Suprapubic skin (tissue), 4 donors: Measurements from ENCODE around the gene SLC49A3. TPM values are rescaled to one million over a fixed set of nuclear protein-coding genes. Genes with fewer than 3 reads are reported as not detected.
A peak's percentile ranks its signal among the peaks of the same experiment; 100 is the strongest.

ENCODE experiments used
- DNase-seq, 2 donors: peaks; one replicate each; pipeline ENCODE4 v3.0.0-alpha.2; 2019; ENCODE audit warnings: low spot score in 2 of 2
- H3K27ac ChIP-seq: fragments of 200-600 bp; sonication (generic); one replicate; pipeline ENCODE4 v1.5.1; 2019
- H3K27me3 ChIP-seq: fragments of 200-600 bp; sonication (generic); one replicate; pipeline ENCODE4 v1.5.1; 2019
- H3K36me3 ChIP-seq: fragments of 200-600 bp; sonication (generic); one replicate; pipeline ENCODE4 v1.5.1; 2019
- H3K4me1 ChIP-seq: fragments of 200-600 bp; sonication (generic); one replicate; pipeline ENCODE4 v1.5.1; 2019
- H3K4me3 ChIP-seq: fragments of 200-600 bp; sonication (generic); one replicate; pipeline ENCODE4 v1.5.1; 2019; ENCODE audit warnings: mild to moderate bottlenecking
- H3K9me3 ChIP-seq: fragments of 200-600 bp; sonication (generic); one replicate; pipeline ENCODE4 v1.5.1; 2019
- EP300 ChIP-seq: sonication (generic); formaldehyde crosslinking; IDR thresholded peaks from one replicate; pipeline ENCODE4 v1.6.1; 2017; ENCODE audit warnings: antibody characterized with exemption
- POLR2A ChIP-seq, 2 donors: fragments of 450-650 bp; IDR thresholded peaks; one replicate each; pipeline ENCODE4 v1.6.1; 2017; ENCODE audit warnings: antibody characterized with exemption in 2 of 2, mild to moderate bottlenecking in 2 of 2, moderate library complexity in 2 of 2
- POLR2AphosphoS5 ChIP-seq, 3 donors: sonication (generic); formaldehyde crosslinking; IDR thresholded peaks; one replicate each; pipeline ENCODE4 v1.6.1; 2017; ENCODE audit warnings: antibody characterized with exemption in 3 of 3
- WGBS: methylation state at CpG from one replicate; pipeline ENCODE4 v1.1.5; 2018; 5-methylcytosine and 5-hydroxymethylcytosine counted together
- total RNA-seq, 4 donors: library from RNA; depleted of rRNA; stranded (reverse); fragments of >200 nt; gene quantifications; one replicate each; pipeline ENCODE4 v1.1.0, GENCODE V29; 2016
- TF ChIP-seq, protein P1 (sequence below), 2 donors: fragments of 200-600 bp in 1 of 2; fragments of 450-650 bp in 1 of 2; sonication (generic) in 1 of 2; IDR thresholded peaks; one replicate each; pipeline ENCODE4 v1.5.1; 2016 to 2019; ENCODE audit warnings: antibody characterized with exemption in 2 of 2, mild to moderate bottlenecking in 1 of 2, moderate library complexity in 1 of 2

Gene SLC49A3
- total RNA-seq, 4 donors from 2014 or later = 8.9 to 21.1 (median 17.4) TPM

DNA sequence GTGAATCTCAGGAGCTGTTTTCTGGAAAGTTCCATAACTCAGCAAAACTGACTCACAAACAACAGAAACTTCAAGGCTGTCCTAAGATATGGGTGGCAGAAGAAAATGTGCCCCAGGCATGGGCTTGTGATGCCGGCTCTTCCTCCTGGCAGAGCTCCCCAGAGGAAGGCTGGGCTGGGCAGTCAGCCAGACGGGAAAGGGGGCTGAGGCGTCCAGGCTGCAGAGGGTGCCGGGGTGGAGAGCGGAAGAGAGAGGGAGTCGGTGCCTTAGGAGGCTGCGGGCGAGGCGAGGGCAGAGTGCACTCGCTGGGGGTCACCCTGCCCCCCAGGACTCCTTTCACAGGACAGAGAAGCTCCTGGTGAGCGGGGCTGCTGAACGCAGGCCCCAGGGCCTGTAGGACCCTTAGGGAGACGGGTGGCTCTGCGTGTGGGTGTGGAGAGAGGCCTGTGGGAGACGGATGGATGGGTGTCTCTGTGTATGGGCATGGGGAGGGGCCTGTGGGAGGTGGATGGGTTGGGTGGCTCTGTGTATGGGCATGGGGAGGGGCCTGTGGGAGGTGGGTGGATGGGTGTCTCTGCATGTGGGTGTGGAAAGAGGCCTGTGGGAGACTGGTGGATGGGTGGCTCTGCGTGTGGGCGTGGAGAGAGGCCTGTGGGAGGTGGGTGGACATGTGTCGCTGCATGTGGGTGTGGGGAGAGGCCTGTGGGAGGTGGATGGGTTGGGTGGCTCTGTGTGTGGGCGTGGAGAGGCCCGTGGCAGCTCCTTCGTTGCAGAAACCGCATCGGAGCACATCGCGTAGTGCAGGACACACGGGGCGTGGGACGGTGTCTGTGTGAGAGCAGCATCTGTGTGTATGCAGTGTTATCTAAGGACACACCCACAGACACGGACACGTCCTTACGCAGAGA lies 32.6 kb upstream of the SLC49A3 start:
- H3K9me3 ChIP-seq = no peaks in the 10 kb centered on the region
- no peaks in the 10 kb centered on the region for H3K27me3 ChIP-seq
- H3K4me1 ChIP-seq = peaks cover 35% of the 10 kb centered on the region
- 32% methylated on average over 29 of the region's 31 CpGs for WGBS
- peak overlapping the region; percentile 22 for H3K4me3 ChIP-seq
- H3K36me3 ChIP-seq = peaks cover 14% of the 10 kb centered on the region
- TF ChIP-seq POLR2AphosphoS5 (IDR thresholded peaks at IDR 0.05) (no peak), POLR2A (IDR thresholded peaks at IDR 0.05) (no peak), EP300 (no peak)
- TF ChIP-seq, protein P1, sequence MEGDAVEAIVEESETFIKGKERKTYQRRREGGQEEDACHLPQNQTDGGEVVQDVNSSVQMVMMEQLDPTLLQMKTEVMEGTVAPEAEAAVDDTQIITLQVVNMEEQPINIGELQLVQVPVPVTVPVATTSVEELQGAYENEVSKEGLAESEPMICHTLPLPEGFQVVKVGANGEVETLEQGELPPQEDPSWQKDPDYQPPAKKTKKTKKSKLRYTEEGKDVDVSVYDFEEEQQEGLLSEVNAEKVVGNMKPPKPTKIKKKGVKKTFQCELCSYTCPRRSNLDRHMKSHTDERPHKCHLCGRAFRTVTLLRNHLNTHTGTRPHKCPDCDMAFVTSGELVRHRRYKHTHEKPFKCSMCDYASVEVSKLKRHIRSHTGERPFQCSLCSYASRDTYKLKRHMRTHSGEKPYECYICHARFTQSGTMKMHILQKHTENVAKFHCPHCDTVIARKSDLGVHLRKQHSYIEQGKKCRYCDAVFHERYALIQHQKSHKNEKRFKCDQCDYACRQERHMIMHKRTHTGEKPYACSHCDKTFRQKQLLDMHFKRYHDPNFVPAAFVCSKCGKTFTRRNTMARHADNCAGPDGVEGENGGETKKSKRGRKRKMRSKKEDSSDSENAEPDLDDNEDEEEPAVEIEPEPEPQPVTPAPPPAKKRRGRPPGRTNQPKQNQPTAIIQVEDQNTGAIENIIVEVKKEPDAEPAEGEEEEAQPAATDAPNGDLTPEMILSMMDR (IDR thresholded peaks at IDR 0.05) = no peak
- peak in 1 of 2 donors; percentile 76 for DNase-seq
- peak overlapping the region; percentile 78 for H3K27ac ChIP-seq

DNA sequence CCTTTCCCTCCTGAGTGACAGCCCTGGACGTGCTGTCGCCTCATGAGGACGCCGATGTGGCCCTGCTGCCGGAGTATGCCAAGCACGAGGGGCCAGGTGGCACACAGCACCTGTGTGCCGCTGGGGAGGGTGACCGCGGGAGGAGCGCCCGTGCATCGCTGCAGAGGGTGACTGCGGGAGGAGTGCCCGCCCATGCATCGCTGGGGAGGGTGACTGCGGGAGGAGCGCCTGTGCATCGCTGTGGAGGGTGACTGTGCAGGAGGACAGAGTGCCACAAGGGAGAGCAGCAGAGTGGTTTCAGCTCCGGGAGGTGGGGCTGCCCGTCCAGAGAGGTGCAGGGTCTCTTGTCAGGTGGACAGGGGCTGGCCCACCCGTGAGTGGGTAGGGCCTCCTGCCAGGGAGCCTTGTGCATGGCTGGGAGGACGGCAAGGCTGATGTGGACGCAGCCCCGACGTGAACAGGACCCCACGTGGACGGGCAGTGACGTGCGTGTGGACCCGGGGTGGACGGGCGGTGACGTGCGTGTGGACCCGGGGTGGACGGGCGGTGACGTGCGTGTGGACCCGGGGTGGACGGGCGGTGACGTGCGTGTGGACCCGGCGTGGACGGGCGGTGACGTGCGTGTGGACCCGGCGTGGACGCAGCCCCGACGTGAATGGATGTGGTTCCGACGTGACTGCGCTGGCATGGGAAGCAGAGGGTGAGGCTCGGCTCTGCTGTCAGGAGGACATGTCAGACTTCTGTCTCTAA lies 31.3 kb upstream of the SLC49A3 start:
- Histone ChIP-seq H3K4me1 (peaks cover 28% of the 10 kb centered on the region), H3K27me3 (no peaks in the 10 kb centered on the region), H3K9me3 (no peaks in the 10 kb centered on the region), H3K36me3 (peaks cover 14% of the 10 kb centered on the region), H3K27ac (peak overlapping the region; percentile 78), H3K4me3 (no peak overlapping the region)
- no peak for DNase-seq
- 83% methylated on average over 50 of the region's 59 CpGs for WGBS
- TF ChIP-seq EP300 = no peak
- TF ChIP-seq POLR2A (IDR thresholded peaks at IDR 0.05) = no peak
- TF ChIP-seq POLR2AphosphoS5 (IDR thresholded peaks at IDR 0.05) = no peak
- TF ChIP-seq, protein P1 (IDR thresholded peaks at IDR 0.05) = no peak

DNA sequence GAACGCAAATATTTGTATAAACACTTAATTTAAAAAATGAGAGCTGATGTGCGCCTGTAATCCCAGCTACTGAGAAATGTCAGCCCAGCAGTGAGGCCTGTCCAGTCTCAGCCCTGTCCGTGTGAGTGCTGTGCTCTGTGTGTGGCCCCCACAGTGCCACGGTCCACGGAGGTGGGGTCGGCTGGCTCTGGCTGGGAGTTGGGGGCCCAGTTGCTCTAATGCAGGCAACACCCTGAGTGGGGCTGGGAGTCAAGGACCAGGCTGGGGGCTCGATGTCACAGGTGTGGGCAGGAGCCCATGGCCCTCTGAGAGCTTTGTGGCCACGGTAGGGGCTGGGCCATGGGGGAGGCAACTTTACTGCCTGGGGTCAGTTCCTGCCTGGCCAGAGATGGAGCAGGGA lies 29.5 kb upstream of the SLC49A3 start:
- H3K9me3 ChIP-seq = no peaks in the 10 kb centered on the region
- peaks cover 28% of the 10 kb centered on the region for H3K4me1 ChIP-seq
- no peak for TF ChIP-seq POLR2AphosphoS5 (IDR thresholded peaks at IDR 0.05)
- TF ChIP-seq, protein P1 (IDR thresholded peaks at IDR 0.05) = no peak
- TF ChIP-seq POLR2A (IDR thresholded peaks at IDR 0.05) = no peak
- no peaks in the 10 kb centered on the region for H3K27me3 ChIP-seq
- no peak overlapping the region for H3K4me3 ChIP-seq
- peaks cover 12% of the 10 kb centered on the region for H3K36me3 ChIP-seq
- H3K27ac ChIP-seq = no peak overlapping the region
- 82% methylated on average over 6 of the region's 8 CpGs for WGBS
- DNase-seq = no peak

DNA sequence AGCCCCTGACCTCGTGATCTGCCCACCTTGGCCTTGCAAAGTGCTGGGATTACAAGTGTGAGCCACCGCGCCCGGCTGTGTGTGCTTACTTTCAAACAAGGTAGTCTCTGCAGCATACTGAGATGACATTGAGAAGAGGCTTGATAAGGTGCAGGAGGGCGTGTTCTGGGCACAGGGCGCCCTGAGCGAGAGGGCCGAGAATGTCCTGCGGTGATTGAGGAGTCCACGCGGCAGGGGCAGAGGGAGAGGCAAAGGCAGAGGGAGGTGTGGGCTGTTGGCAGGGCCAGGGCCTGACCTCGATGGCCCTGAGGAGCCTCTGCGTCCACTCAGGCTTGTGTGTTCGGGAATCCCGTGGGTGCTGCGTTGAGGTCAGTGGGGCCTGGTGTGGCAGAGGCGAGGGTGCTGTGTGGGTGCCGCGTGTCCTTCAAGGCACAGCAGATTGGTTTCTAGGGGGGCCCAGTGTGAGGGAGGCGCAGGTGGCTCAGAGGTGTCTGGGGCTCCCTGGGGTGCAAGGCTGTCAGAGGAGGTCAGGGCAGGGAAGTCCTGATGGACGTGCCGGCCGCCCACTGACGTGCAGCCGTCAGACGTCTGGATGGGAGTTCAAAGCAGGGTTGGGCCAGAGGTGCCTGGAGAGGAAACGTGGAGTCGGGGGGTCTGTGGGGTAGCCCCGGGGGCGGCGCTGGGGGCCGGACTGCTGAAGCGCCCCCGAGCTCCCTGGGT lies 28.8 kb upstream of the SLC49A3 start:
- WGBS = 84% methylated on average over 34 of the region's 34 CpGs
- Histone ChIP-seq H3K27ac (no peak overlapping the region), H3K4me1 (peaks cover 34% of the 10 kb centered on the region), H3K9me3 (no peaks in the 10 kb centered on the region), H3K36me3 (peaks cover 5% of the 10 kb centered on the region), H3K27me3 (no peaks in the 10 kb centered on the region), H3K4me3 (no peak overlapping the region)
- no peak for DNase-seq
- TF ChIP-seq, protein P1 (IDR thresholded peaks at IDR 0.05) = no peak
- TF ChIP-seq EP300 (no peak), POLR2A (IDR thresholded peaks at IDR 0.05) (no peak)
